GM12801 (cell line): Measurements from ENCODE around the gene EXOC4.

Experiments
- CTCF ChIP-seq: IDR thresholded peaks from one replicate; pipeline ENCODE4 v1.5.1; 2011; ENCODE audit warnings: control low read depth; ENCODE audit not compliant: insufficient read length; ENCODE audit errors: extremely low read depth

The EXOC4 gene

GRCh38 chr7:133391206-133391605 lies 138.3 kb downstream of the EXOC4 start:
- no peak for TF ChIP-seq CTCF

- TF ChIP-seq CTCF: no peak
Measured at GRCh38 chr7:133394369-133394768, 141.5 kb downstream of the EXOC4 start.

DNA sequence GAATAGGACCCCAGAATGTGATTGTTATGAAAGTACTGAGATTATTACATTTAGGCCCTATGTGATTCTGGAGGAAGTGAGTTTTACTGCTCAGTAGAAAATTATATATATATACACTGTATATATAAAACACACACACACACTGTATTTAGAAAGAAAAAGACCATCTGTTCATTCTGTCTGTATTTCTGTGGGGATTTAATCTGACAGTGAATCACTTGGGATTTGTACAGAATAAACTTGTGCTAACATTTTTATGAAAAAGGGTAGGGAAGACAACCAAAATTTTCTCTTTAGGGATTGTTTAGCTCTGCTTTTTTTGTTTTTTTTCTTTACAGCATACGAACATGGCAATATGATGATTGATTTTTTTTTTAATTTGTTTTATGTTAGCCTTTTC lies 142.7 kb downstream of the EXOC4 start:
- no peak for TF ChIP-seq CTCF

GRCh38 chr7:133398506-133398905 lies 145.6 kb downstream of the EXOC4 start:
- no peak for TF ChIP-seq CTCF

DNA sequence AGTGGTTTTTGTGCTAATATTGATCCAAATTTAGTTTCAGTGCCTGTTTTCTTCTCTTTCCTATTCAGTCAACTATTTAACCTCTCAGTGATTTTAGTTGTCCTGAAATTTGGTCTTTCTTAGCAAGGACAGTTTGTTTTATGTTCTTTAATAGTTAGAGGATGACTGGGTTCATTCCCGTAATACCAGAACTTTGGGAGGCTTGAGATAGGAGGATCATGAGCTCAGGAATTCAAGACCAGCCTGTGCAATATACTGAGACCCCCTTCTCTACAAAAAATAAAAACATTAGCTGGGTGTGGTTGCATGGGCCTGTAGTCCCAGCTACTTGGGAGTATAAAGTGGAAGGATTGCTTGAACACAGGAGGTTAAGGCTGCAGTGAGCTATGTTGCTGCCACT lies 148.3 kb downstream of the EXOC4 start:
- TF ChIP-seq CTCF: no peak

GRCh38 chr7:133408212-133408611 lies 155.3 kb downstream of the EXOC4 start:
- no peak for TF ChIP-seq CTCF

- no peak for TF ChIP-seq CTCF
Measured at GRCh38 chr7:133409421-133409820, 156.5 kb downstream of the EXOC4 start.

GRCh38 chr7:133409966-133410365 lies 157.1 kb downstream of the EXOC4 start:
- no peak for TF ChIP-seq CTCF
